ENCODE results near the gene IL20RB. TPM values are rescaled to one million over a fixed set of nuclear protein-coding genes. Genes with fewer than 3 reads are reported as not detected.

IL20RB gene
- total and polyA plus RNA-seq, 2 experiments from 2014 or later, result 72.5 to 107 TPM

DNA sequence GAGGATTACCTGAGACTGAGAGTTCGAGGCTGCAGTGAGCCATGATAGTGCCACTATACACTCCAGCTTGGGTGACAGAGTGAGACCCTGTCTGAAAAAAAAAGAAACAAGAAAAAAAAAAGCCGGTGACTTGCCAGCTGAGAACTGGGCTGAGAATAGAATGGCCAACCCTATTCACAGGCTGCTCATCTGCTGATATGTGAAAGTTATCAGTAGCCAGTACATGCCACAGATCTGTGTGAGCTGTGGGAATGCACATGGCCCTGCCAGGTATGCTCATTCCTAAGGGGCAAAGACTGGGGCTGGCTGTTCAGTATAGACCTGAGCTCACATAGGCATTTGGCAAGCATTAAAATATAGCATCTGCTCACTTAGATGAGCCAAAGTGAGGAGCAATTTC lies 30.9 kb downstream of the IL20RB start:
- Histone ChIP-seq H3K36me3 (ENCODE audit: low read depth) (peaks cover 8% of the 10 kb centered on the region; the same call in 1 of the 2 replicates), H3K9ac (no peak overlapping the region), H3K4me3 (no peak overlapping the region), H3K9me3 (ENCODE audit: low read depth) (no peaks in the 10 kb centered on the region), H3K27me3 (replicated peaks; ENCODE audit: insufficient read depth) (no peaks in the 10 kb centered on the region), H3F3A (ENCODE audit: insufficient read depth) (peaks cover 21% of the 10 kb centered on the region), H3K27ac (no peak overlapping the region), H3K9me2 (ENCODE audit: insufficient read depth) (no peaks in the 10 kb centered on the region), H3K4me1 (ENCODE audit: insufficient read depth) (peaks cover 18% of the 10 kb centered on the region), H2AFZ (no peak overlapping the region), H4K20me1 (ENCODE audit: insufficient read depth) (no peaks in the 10 kb centered on the region), H3K79me2 (ENCODE audit: insufficient read depth) (no peaks in the 10 kb centered on the region), H3K4me2 (ENCODE audit: unreplicated experiment) (no peak overlapping the region)
- DNase-seq, result no peak
- in situ Hi-C loops (cut with MboI), result no loop called here
- no peak for TF ChIP-seq EZH2 (IDR thresholded peaks at IDR 0.05; ENCODE audit: insufficient read depth, poor library complexity, severe bottlenecking)
- no peak for TF ChIP-seq EZH2phosphoT487 (IDR thresholded peaks at IDR 0.05; ENCODE audit: insufficient read depth, low read depth)
- WGBS, 2 experiments (ENCODE audit: low coverage in 1 of 2, low lambda C conversion rate in 2 of 2, missing lambda C conversion rate in 2 of 2), result 90 to 93% methylated on average over 2 of the region's 2 CpGs

DNA sequence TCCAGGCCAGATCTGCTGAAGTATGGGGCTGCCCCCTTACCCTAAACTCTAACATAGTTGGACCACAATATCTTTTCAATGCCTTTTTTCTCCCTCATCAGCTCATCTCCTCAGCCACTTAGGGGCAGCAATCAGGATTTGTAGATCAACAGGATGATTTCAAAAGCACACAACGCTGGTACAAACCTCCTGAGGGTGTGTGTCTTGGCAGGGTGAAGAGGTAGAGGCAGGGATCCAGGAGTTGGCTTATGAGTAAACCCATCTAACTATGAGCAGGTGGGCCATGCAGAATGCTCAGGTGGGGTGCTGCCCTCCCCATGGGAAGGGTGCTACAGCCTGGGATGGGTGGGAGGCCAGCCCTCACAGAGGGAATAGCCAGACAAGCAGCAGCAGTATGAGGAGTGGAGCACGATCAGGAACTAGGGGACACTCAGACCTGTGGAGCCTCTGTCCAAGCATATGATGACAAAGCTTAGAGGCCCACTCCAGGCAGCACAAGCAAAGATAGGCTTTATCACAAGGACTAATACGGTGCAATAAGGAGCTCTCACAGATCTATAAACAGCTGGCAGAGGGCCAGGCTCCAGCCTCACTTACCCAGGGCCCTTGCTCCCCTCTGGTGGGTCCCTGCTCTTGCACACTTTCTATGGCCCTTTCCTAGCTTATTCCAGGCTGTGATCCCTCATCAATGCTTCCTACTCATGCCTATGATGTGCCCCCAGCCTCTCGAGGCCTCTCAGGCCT lies 32.2 kb downstream of the IL20RB start:
- TF ChIP-seq EZH2 (IDR thresholded peaks at IDR 0.05; ENCODE audit: insufficient read depth, poor library complexity, severe bottlenecking) (no peak), EZH2phosphoT487 (IDR thresholded peaks at IDR 0.05; ENCODE audit: insufficient read depth, low read depth) (no peak)
- no peaks in the 10 kb centered on the region for H3K79me2 ChIP-seq (ENCODE audit: insufficient read depth)
- peaks cover 18% of the 10 kb centered on the region for H3K4me1 ChIP-seq (ENCODE audit: insufficient read depth)
- WGBS, 2 experiments (ENCODE audit: low coverage in 1 of 2, low lambda C conversion rate in 2 of 2, missing lambda C conversion rate in 2 of 2), result 85 to 86% methylated on average over 4 of the region's 4 CpGs
- no peak overlapping the region for H3K9ac ChIP-seq
- H3K27me3 ChIP-seq (replicated peaks; ENCODE audit: insufficient read depth), result no peaks in the 10 kb centered on the region
- no peaks in the 10 kb centered on the region for H3K9me2 ChIP-seq (ENCODE audit: insufficient read depth)
- no peak overlapping the region for H3K4me2 ChIP-seq (ENCODE audit: unreplicated experiment)
- H3K9me3 ChIP-seq (ENCODE audit: low read depth), result no peaks in the 10 kb centered on the region
- H2AFZ ChIP-seq, result no peak overlapping the region
- H3K36me3 ChIP-seq (ENCODE audit: low read depth), result 0 out of 2 replicates have a peak, but pooled peaks cover 8% of the 10 kb centered on the region
- peaks cover 21% of the 10 kb centered on the region for H3F3A ChIP-seq (ENCODE audit: insufficient read depth)
- in situ Hi-C loops (cut with MboI), result loop anchor here (10.0 kb wide), 1 partner anchor 225 kb away; no protein-coding TSS in a partner anchor
- no peak for DNase-seq
- no peaks in the 10 kb centered on the region for H4K20me1 ChIP-seq (ENCODE audit: insufficient read depth)
- H3K4me3 ChIP-seq, result no peak overlapping the region
- H3K27ac ChIP-seq, result no peak overlapping the region

DNA sequence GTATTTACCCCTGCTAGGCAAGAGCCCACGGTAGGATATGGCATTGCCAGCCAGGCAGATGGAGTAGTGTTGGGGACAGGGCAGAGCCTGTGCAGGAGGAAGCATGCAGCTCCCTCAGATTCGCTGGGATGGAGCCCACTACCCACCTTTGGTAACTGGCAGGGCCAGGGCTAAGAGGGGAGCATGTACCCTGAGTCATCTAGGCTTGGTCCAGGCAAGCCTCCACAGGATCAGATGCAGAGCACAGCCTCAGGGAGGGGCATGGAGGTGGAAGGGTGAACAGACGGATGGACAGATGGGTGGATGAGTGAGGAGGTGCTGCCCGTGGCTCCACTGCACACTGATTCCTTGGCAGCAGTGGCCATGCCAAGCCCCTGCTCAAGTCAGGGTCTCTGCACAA lies 33.0 kb downstream of the IL20RB start:
- no peak for DNase-seq

GRCh38 chr3:136992115-136992514 lies 34.3 kb downstream of the IL20RB start:
- no peaks in the 10 kb centered on the region for H3K27me3 ChIP-seq (replicated peaks; ENCODE audit: insufficient read depth)
- no peak overlapping the region for H3K27ac ChIP-seq
- H4K20me1 ChIP-seq (ENCODE audit: insufficient read depth), result no peaks in the 10 kb centered on the region
- H3K9ac ChIP-seq, result no peak overlapping the region
- no peaks in the 10 kb centered on the region for H3K79me2 ChIP-seq (ENCODE audit: insufficient read depth)
- TF ChIP-seq EZH2 (IDR thresholded peaks at IDR 0.05; ENCODE audit: insufficient read depth, poor library complexity, severe bottlenecking) (no peak), EZH2phosphoT487 (IDR thresholded peaks at IDR 0.05; ENCODE audit: insufficient read depth, low read depth) (no peak)
- no peak for DNase-seq
- H3K36me3 ChIP-seq (ENCODE audit: low read depth), result peaks cover 9% of the 10 kb centered on the region; the same call in 1 of the 2 replicates
- no peak overlapping the region for H2AFZ ChIP-seq
- H3K4me3 ChIP-seq, result no peak overlapping the region
- peaks cover 21% of the 10 kb centered on the region for H3K4me1 ChIP-seq (ENCODE audit: insufficient read depth)
- peaks cover 31% of the 10 kb centered on the region for H3F3A ChIP-seq (ENCODE audit: insufficient read depth)
- 93 to 100% methylated on average over 2 of the region's 2 CpGs for WGBS, 2 experiments (ENCODE audit: low coverage in 1 of 2, low lambda C conversion rate in 2 of 2, missing lambda C conversion rate in 2 of 2)
- no peak overlapping the region for H3K4me2 ChIP-seq (ENCODE audit: unreplicated experiment)
- H3K9me2 ChIP-seq (ENCODE audit: insufficient read depth), result no peaks in the 10 kb centered on the region
- in situ Hi-C loops (cut with MboI), result loop anchor here (10.0 kb wide), 1 partner anchor 227 kb away; no protein-coding TSS in a partner anchor
- H3K9me3 ChIP-seq (ENCODE audit: low read depth), result no peaks in the 10 kb centered on the region

More for the DNA sequence above, 33.0 kb downstream of the IL20RB start:
- in situ Hi-C loops (cut with MboI), result loop anchor here (10.0 kb wide), 1 partner anchor 226 kb away; no protein-coding TSS in a partner anchor
- no peak overlapping the region for H3K4me2 ChIP-seq (ENCODE audit: unreplicated experiment)
- 89 to 98% methylated on average over 4 of the region's 4 CpGs for WGBS, 2 experiments (ENCODE audit: low coverage in 1 of 2, low lambda C conversion rate in 2 of 2, missing lambda C conversion rate in 2 of 2)
- H4K20me1 ChIP-seq (ENCODE audit: insufficient read depth), result no peaks in the 10 kb centered on the region
- peaks cover 18% of the 10 kb centered on the region for H3K4me1 ChIP-seq (ENCODE audit: insufficient read depth)
- no peaks in the 10 kb centered on the region for H3K9me2 ChIP-seq (ENCODE audit: insufficient read depth)
- peaks cover 20% of the 10 kb centered on the region for H3F3A ChIP-seq (ENCODE audit: insufficient read depth)
- 0 out of 2 replicates have a peak, but pooled peaks cover 8% of the 10 kb centered on the region for H3K36me3 ChIP-seq (ENCODE audit: low read depth)
- no peaks in the 10 kb centered on the region for H3K27me3 ChIP-seq (replicated peaks; ENCODE audit: insufficient read depth)
- H3K27ac ChIP-seq, result no peak overlapping the region
- H2AFZ ChIP-seq, result no peak overlapping the region
- TF ChIP-seq EZH2phosphoT487 (IDR thresholded peaks at IDR 0.05; ENCODE audit: insufficient read depth, low read depth) (no peak), EZH2 (IDR thresholded peaks at IDR 0.05; ENCODE audit: insufficient read depth, poor library complexity, severe bottlenecking) (no peak)
- H3K9ac ChIP-seq, result no peak overlapping the region
- H3K9me3 ChIP-seq (ENCODE audit: low read depth), result no peaks in the 10 kb centered on the region
- no peak overlapping the region for H3K4me3 ChIP-seq
- H3K79me2 ChIP-seq (ENCODE audit: insufficient read depth), result no peaks in the 10 kb centered on the region

Data from GM23248 (cell line).